ENCODE data around the gene TSPAN9. TPM values are rescaled to one million over a fixed set of nuclear protein-coding genes. Genes with fewer than 3 reads are reported as not detected.

The TSPAN9 gene
- total RNA-seq, 1 experiment from 2014 or later: 7.7 TPM

DNA sequence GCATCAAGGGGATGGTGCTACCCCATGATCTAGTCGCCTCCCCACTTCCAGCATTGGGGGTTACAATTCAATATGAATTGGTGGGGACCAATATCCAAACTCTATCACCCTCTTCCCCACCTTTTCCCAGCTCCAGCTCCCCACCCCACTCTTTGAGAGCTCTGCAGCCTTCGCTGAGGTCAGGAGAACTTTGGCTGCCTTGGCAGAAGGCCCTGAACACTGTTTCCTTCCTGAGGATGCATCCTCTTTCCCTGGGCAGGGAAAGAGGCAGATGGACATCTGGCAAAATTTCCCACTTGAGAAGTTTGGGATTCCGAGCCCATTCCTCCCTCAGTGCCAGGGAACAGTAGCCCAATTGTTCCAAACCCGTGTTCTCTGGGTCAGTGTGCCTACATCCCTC lies 169.1 kb downstream of the TSPAN9 start:
- Histone ChIP-seq H3K27me3 (ENCODE audit: control insufficient read depth, insufficient read depth, low read length) (no peaks in the 10 kb centered on the region), H3K9me3 (ENCODE audit: control insufficient read depth, insufficient read depth, low read depth, low read length) (no peaks in the 10 kb centered on the region), H3K36me3 (ENCODE audit: control insufficient read depth, insufficient read depth, low read length) (no peaks in the 10 kb centered on the region), H3K27ac (ENCODE audit: low read length) (no peak overlapping the region), H3K4me1 (ENCODE audit: control insufficient read depth, insufficient read depth, low read length) (no peaks in the 10 kb centered on the region), H3K4me3 (ENCODE audit: low read depth in 2 of 2, low read length in 2 of 2) (no peak overlapping the region)
- no TSS peak for BruUV-seq (replicated peaks)
- in situ Hi-C loops (cut with HindIII; ENCODE audit: low pct_unique_long_range_greater_than_20kb, low sequenced_read_pairs) (no loop called here), intact Hi-C loops (cut with micrococcal nuclease; ENCODE audit: unreplicated experiment) (no loop called here)
- ATAC-seq: no peak
- DNase-seq (ENCODE audit: low read depth, low spot score): no peak
- TF ChIP-seq, protein P1, sequence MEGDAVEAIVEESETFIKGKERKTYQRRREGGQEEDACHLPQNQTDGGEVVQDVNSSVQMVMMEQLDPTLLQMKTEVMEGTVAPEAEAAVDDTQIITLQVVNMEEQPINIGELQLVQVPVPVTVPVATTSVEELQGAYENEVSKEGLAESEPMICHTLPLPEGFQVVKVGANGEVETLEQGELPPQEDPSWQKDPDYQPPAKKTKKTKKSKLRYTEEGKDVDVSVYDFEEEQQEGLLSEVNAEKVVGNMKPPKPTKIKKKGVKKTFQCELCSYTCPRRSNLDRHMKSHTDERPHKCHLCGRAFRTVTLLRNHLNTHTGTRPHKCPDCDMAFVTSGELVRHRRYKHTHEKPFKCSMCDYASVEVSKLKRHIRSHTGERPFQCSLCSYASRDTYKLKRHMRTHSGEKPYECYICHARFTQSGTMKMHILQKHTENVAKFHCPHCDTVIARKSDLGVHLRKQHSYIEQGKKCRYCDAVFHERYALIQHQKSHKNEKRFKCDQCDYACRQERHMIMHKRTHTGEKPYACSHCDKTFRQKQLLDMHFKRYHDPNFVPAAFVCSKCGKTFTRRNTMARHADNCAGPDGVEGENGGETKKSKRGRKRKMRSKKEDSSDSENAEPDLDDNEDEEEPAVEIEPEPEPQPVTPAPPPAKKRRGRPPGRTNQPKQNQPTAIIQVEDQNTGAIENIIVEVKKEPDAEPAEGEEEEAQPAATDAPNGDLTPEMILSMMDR (IDR thresholded peaks at IDR 0.05): no peak
- TF ChIP-seq TCF7L2 (IDR thresholded peaks at IDR 0.05; ENCODE audit: low read depth, low read length) (no peak), POLR2AphosphoS5 (IDR thresholded peaks at IDR 0.05; ENCODE audit: low read depth, low read length) (no peak), SIN3A (IDR thresholded peaks at IDR 0.05; ENCODE audit: borderline replicate concordance, insufficient read depth, low read depth, low read length) (no peak)
- TF ChIP-seq, protein P2, sequence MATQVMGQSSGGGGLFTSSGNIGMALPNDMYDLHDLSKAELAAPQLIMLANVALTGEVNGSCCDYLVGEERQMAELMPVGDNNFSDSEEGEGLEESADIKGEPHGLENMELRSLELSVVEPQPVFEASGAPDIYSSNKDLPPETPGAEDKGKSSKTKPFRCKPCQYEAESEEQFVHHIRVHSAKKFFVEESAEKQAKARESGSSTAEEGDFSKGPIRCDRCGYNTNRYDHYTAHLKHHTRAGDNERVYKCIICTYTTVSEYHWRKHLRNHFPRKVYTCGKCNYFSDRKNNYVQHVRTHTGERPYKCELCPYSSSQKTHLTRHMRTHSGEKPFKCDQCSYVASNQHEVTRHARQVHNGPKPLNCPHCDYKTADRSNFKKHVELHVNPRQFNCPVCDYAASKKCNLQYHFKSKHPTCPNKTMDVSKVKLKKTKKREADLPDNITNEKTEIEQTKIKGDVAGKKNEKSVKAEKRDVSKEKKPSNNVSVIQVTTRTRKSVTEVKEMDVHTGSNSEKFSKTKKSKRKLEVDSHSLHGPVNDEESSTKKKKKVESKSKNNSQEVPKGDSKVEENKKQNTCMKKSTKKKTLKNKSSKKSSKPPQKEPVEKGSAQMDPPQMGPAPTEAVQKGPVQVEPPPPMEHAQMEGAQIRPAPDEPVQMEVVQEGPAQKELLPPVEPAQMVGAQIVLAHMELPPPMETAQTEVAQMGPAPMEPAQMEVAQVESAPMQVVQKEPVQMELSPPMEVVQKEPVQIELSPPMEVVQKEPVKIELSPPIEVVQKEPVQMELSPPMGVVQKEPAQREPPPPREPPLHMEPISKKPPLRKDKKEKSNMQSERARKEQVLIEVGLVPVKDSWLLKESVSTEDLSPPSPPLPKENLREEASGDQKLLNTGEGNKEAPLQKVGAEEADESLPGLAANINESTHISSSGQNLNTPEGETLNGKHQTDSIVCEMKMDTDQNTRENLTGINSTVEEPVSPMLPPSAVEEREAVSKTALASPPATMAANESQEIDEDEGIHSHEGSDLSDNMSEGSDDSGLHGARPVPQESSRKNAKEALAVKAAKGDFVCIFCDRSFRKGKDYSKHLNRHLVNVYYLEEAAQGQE (IDR thresholded peaks at IDR 0.05; ENCODE audit: insufficient read depth in 1 of 2, low read depth in 2 of 2, low read length in 1 of 2): no peak
- CTCF ChIA-PET: no interaction called here
- POLR2A ChIA-PET: no interaction called here

DNA sequence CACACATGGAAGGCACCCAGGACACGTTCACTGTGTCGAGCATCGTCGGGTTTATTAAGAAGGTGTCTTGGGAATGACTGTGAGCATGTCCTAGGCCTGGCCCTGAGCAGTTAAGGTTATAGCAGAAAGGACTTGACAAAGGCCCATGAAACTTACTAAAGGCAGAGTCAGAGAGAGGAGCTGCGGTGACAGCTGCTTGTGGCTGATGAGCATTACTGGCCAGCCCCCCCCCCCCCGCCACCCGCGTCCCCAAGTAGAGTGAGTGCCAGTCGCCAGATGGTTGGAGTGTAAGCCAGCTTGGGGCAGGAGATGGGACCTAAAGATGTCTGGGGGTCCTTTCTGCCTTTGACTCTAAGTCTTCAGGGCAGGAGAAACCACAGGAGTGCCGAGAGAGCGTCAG lies 169.9 kb downstream of the TSPAN9 start:
- TF ChIP-seq SIN3A (IDR thresholded peaks at IDR 0.05; ENCODE audit: borderline replicate concordance, insufficient read depth, low read depth, low read length) (no peak), TCF7L2 (IDR thresholded peaks at IDR 0.05; ENCODE audit: low read depth, low read length) (no peak), POLR2AphosphoS5 (IDR thresholded peaks at IDR 0.05; ENCODE audit: low read depth, low read length) (no peak)
- TF ChIP-seq, protein P1 (IDR thresholded peaks at IDR 0.05): no peak
- TF ChIP-seq, protein P2 (IDR thresholded peaks at IDR 0.05; ENCODE audit: insufficient read depth in 1 of 2, low read depth in 2 of 2, low read length in 1 of 2): no peak
- CTCF ChIA-PET: interaction anchor here (0.6 kb wide), 1 partner anchor 746 kb away, joined by 7 read pairs; no protein-coding TSS in a partner anchor
- intact Hi-C loops (cut with micrococcal nuclease; ENCODE audit: unreplicated experiment): no loop called here
- H3K4me1 ChIP-seq (ENCODE audit: control insufficient read depth, insufficient read depth, low read length): no peaks in the 10 kb centered on the region
- H3K36me3 ChIP-seq (ENCODE audit: control insufficient read depth, insufficient read depth, low read length): no peaks in the 10 kb centered on the region
- H3K4me3 ChIP-seq (ENCODE audit: low read depth in 2 of 2, low read length in 2 of 2): no peak overlapping the region
- BruUV-seq (replicated peaks): no TSS peak
- no peak overlapping the region for H3K27ac ChIP-seq (ENCODE audit: low read length)
- no peaks in the 10 kb centered on the region for H3K9me3 ChIP-seq (ENCODE audit: control insufficient read depth, insufficient read depth, low read depth, low read length)
- DNase-seq (ENCODE audit: low read depth, low spot score): no peak
- H3K27me3 ChIP-seq (ENCODE audit: control insufficient read depth, insufficient read depth, low read length): no peaks in the 10 kb centered on the region
- no peak for ATAC-seq
- POLR2A ChIA-PET: no interaction called here
- in situ Hi-C loops (cut with HindIII; ENCODE audit: low pct_unique_long_range_greater_than_20kb, low sequenced_read_pairs): no loop called here
